GM21367 (cell line): Measurements from ENCODE around the gene TNIK.
"Not testable (repeated sequence)": the region's sequence is repeated elsewhere in the genome, so short reads cannot be mapped to it uniquely, and the experiment has no call there.

Experiments
- ATAC-seq: cut with Tn5 transposase; IDR thresholded peaks from one replicate; pipeline ENCODE4 v1.9.1; 2021; ENCODE audit not compliant: unreplicated experiment

The TNIK gene

GRCh38 chr3:171469376-171469775, 9.2 kb upstream of the TNIK start:
- no peak for ATAC-seq

- ATAC-seq: no peak
These were observed 8.2 kb upstream of the TNIK start for GRCh38 chr3:171468296-171468906.

- no peak for ATAC-seq
These were observed 5.6 kb upstream of the TNIK start for GRCh38 chr3:171465763-171466162.

GRCh38 chr3:171464462-171464861, 4.3 kb upstream of the TNIK start:
- no peak for ATAC-seq

- ATAC-seq: no peak
These were observed 2.0 kb upstream of the TNIK start for GRCh38 chr3:171462224-171462623.

- ATAC-seq: no peak
These were observed 1.3 kb upstream of the TNIK start for GRCh38 chr3:171461525-171461917.

GRCh38 chr3:171460725-171461524, 720 bp upstream of the TNIK start:
- peak; percentile 25 for ATAC-seq

- no peak for ATAC-seq
These were observed 866 bp downstream of the TNIK start for GRCh38 chr3:171459137-171459941.

- ATAC-seq: no peak
These were observed 1.4 kb downstream of the TNIK start for GRCh38 chr3:171458864-171459136.

GRCh38 chr3:171458071-171458863, 1.9 kb downstream of the TNIK start:
- no peak for ATAC-seq

- no peak for ATAC-seq
These were observed 2.6 kb downstream of the TNIK start for GRCh38 chr3:171457607-171458061.

GRCh38 chr3:171456765-171457606, 3.2 kb downstream of the TNIK start:
- ATAC-seq: no peak

GRCh38 chr3:171455603-171456550, 4.3 kb downstream of the TNIK start:
- no peak for ATAC-seq

GRCh38 chr3:171454041-171454440, 6.2 kb downstream of the TNIK start:
- no peak for ATAC-seq

- no peak for ATAC-seq
These were observed 6.9 kb downstream of the TNIK start for GRCh38 chr3:171453180-171453886.

- ATAC-seq: no peak
These were observed 7.9 kb downstream of the TNIK start for GRCh38 chr3:171452328-171452727.

GRCh38 chr3:171451915-171452314, 8.3 kb downstream of the TNIK start:
- ATAC-seq: no peak

GRCh38 chr3:171447579-171447891, 12.7 kb downstream of the TNIK start:
- ATAC-seq: not testable (repeated sequence)
